Osteocyte (in vitro differentiated cells): ENCODE data around the gene TRIM64C. TPM values are rescaled to one million over a fixed set of nuclear protein-coding genes. Genes with fewer than 3 reads are reported as not detected.
"Not testable (repeated sequence)": the region's sequence is repeated elsewhere in the genome, so short reads cannot be mapped to it uniquely, and the experiment has no call there.

Source experiments
- DNase-seq: peaks from one replicate; pipeline ENCODE4 v3.0.0; 2021; ENCODE audit warnings: mixed read lengths; ENCODE audit not compliant: unreplicated experiment; ENCODE audit errors: extremely low spot score
- H3K27ac Mint-ChIP-seq: one replicate; pipeline ENCODE4 v1.8.0; 2021; ENCODE audit warnings: mild to moderate bottlenecking, mixed read lengths; ENCODE audit not compliant: unreplicated experiment
- H3K27me3 Mint-ChIP-seq: one replicate; pipeline ENCODE4 v1.8.0; 2021; ENCODE audit warnings: mixed read lengths; ENCODE audit not compliant: unreplicated experiment
- H3K36me3 Mint-ChIP-seq: one replicate; pipeline ENCODE4 v1.8.0; 2021; ENCODE audit warnings: mixed read lengths; ENCODE audit not compliant: unreplicated experiment
- H3K4me1 Mint-ChIP-seq: one replicate; pipeline ENCODE4 v1.8.0; 2021; ENCODE audit warnings: mixed read lengths; ENCODE audit not compliant: unreplicated experiment
- H3K4me3 Mint-ChIP-seq: one replicate; pipeline ENCODE4 v1.8.0; 2021; ENCODE audit warnings: mild to moderate bottlenecking, moderate library complexity, mixed read lengths; ENCODE audit not compliant: unreplicated experiment
- H3K9me3 Mint-ChIP-seq: one replicate; pipeline ENCODE4 v1.8.0; 2021; ENCODE audit warnings: mixed read lengths; ENCODE audit not compliant: unreplicated experiment
- long read RNA-seq: library from polyadenylated mRNA; unstranded; transcript quantifications from one replicate; pipeline ENCODE4 v2.0.0, GENCODE V29; 2021
- total RNA-seq: library from RNA; stranded (reverse); gene quantifications from 2 replicates; pipeline ENCODE4 v1.2.1, GENCODE V29; 2021

Gene TRIM64C
- not detected in 2 replicates for total RNA-seq
- long read RNA-seq, result 0 reads

GRCh38 chr11:49059012-49059411 lies at the start of gene TRIM64C:
TRIM64C (minus strand) TSS chr11:49059112; CDS start chr11:49059112, 0 bp downstream.
- H3K4me3 Mint-ChIP-seq, H3K27me3 Mint-ChIP-seq, H3K27ac Mint-ChIP-seq, H3K36me3 Mint-ChIP-seq, H3K4me1 Mint-ChIP-seq, DNase-seq: not testable (repeated sequence)
- peaks cover 21% of the 10 kb centered on the region for H3K9me3 Mint-ChIP-seq

- H3K36me3 Mint-ChIP-seq, DNase-seq, H3K4me3 Mint-ChIP-seq, H3K4me1 Mint-ChIP-seq, H3K27ac Mint-ChIP-seq, H3K27me3 Mint-ChIP-seq: not testable (repeated sequence)
- H3K9me3 Mint-ChIP-seq, result peaks cover 36% of the 10 kb centered on the region
Observed at GRCh38 chr11:49102356-49102755, 43.4 kb upstream of the TRIM64C start.

GRCh38 chr11:49069897-49070296 lies 11.0 kb upstream of the TRIM64C start:
- not testable (repeated sequence) for H3K4me1 Mint-ChIP-seq, H3K27me3 Mint-ChIP-seq, DNase-seq, H3K36me3 Mint-ChIP-seq, H3K27ac Mint-ChIP-seq, H3K4me3 Mint-ChIP-seq
- H3K9me3 Mint-ChIP-seq, result peaks cover 55% of the 10 kb centered on the region

GRCh38 chr11:49049821-49050220 lies 9.1 kb downstream of the TRIM64C start:
- not testable (repeated sequence) for H3K4me1 Mint-ChIP-seq, H3K4me3 Mint-ChIP-seq, H3K27me3 Mint-ChIP-seq, DNase-seq, H3K36me3 Mint-ChIP-seq, H3K27ac Mint-ChIP-seq
- H3K9me3 Mint-ChIP-seq, result peaks cover 30% of the 10 kb centered on the region

GRCh38 chr11:49048229-49048628 lies 10.7 kb downstream of the TRIM64C start:
- DNase-seq, H3K4me3 Mint-ChIP-seq: not testable (repeated sequence)

DNA sequence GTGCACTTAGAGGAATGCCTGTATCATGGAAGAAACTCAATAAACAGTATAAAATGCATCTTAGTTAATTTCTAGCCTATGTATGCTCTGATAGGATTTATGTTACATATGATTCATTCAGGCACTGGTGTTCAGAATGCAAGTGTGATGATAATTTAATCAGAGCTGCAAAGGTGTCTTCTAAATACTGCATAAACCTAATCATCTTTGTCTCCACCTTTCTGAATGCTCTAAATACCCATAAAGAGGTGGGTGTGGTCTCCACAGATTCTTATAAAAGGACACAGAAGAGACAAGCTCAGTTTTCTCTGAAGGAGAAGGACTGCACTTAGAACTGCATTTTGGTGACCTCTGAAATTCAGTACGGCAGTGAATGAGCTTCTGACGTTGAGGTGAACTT lies 30.4 kb downstream of the TRIM64C start, which contains the start of gene TRIM49B:
Gene TRIM49B (plus strand): TSS at position 301 of the 400 bp plus-strand sequence. CDS start 2,777 bp downstream, outside the sequence.
- H3K4me3 Mint-ChIP-seq, H3K27me3 Mint-ChIP-seq, H3K27ac Mint-ChIP-seq, DNase-seq, H3K36me3 Mint-ChIP-seq, H3K4me1 Mint-ChIP-seq: not testable (repeated sequence)
- peaks cover 11% of the 10 kb centered on the region for H3K9me3 Mint-ChIP-seq

More at GRCh38 chr11:49048229-49048628, 10.7 kb downstream of the TRIM64C start:
- not testable (repeated sequence) for H3K27ac Mint-ChIP-seq, H3K4me1 Mint-ChIP-seq, H3K27me3 Mint-ChIP-seq, H3K36me3 Mint-ChIP-seq
- H3K9me3 Mint-ChIP-seq, result peaks cover 30% of the 10 kb centered on the region

Other genes starting within 250 kb of the TRIM64C start
- not detected in 2 replicates for gene TRIM51G, start 75.2 kb downstream of the TRIM64C start, total RNA-seq
- gene TRIM49B, start 30.3 kb downstream of the TRIM64C start, total RNA-seq, result not detected in 2 replicates
- gene FOLH1, start 149.5 kb upstream of the TRIM64C start, total RNA-seq, result not detected in 2 replicates